Hepatocyte (in vitro differentiated cells): Measurements from ENCODE around the gene POMGNT2. TPM values are rescaled to one million over a fixed set of nuclear protein-coding genes. Genes with fewer than 3 reads are reported as not detected.
A peak's percentile ranks its signal among the peaks of the same experiment; 100 is the strongest.

ENCODE experiments used
- DNase-seq: peaks from one replicate; pipeline ENCODE4 v3.0.0-alpha.2; 2016; ENCODE audit warnings: low spot score
- H2AFZ ChIP-seq: fragments of 200-600 bp; sonication (generic); 2 replicates; pipeline ENCODE4 v1.6.0; 2016; ENCODE audit warnings: antibody characterized with exemption, mild to moderate bottlenecking
- H3K27ac ChIP-seq: fragments of 200-600 bp; sonication (generic); 2 replicates; pipeline ENCODE4 v1.5.1; 2016; ENCODE audit warnings: mild to moderate bottlenecking
- H3K27me3 ChIP-seq: fragments of 200-600 bp; sonication (generic); 2 replicates; pipeline ENCODE4 v1.6.1; 2016
- H3K36me3 ChIP-seq: fragments of 200-600 bp; sonication (generic); replicated peaks from 2 replicates; pipeline ENCODE4 v1.5.1; 2016; ENCODE audit warnings: low read depth; ENCODE audit not compliant: insufficient read depth
- H3K4me1 ChIP-seq: fragments of 200-600 bp; sonication (generic); 2 replicates; pipeline ENCODE4 v1.5.1; 2016; ENCODE audit warnings: mild to moderate bottlenecking, moderate library complexity; ENCODE audit not compliant: insufficient read depth
- H3K4me2 ChIP-seq: fragments of 200-600 bp; sonication (generic); 2 replicates; pipeline ENCODE4 v1.6.0; 2016
- H3K4me3 ChIP-seq: fragments of 200-600 bp; sonication (generic); 2 replicates; pipeline ENCODE4 v1.5.1; 2016; ENCODE audit warnings: mild to moderate bottlenecking
- H3K79me2 ChIP-seq: fragments of 200-600 bp; sonication (generic); 2 replicates; pipeline ENCODE4 v1.6.0; 2017; ENCODE audit warnings: mild to moderate bottlenecking
- H3K9me2 ChIP-seq: fragments of 200-600 bp; sonication (generic); replicated peaks from 2 replicates; pipeline ENCODE4 v1.6.0; 2017; ENCODE audit warnings: mild to moderate bottlenecking; ENCODE audit not compliant: insufficient read depth
- H3K9me3 ChIP-seq: fragments of 200-600 bp; sonication (generic); 2 replicates; pipeline ENCODE4 v1.5.1; 2016; ENCODE audit warnings: low read depth, mild to moderate bottlenecking
- H4K20me1 ChIP-seq: fragments of 200-600 bp; sonication (generic); 2 replicates; pipeline ENCODE4 v1.6.0; 2016; ENCODE audit warnings: mild to moderate bottlenecking; ENCODE audit not compliant: insufficient read depth, poor library complexity, severe bottlenecking
- CTCF ChIP-seq: fragments of 200-600 bp; sonication (generic); IDR thresholded peaks from 2 replicates; pipeline ENCODE4 v1.5.1; 2016; ENCODE audit warnings: antibody characterized with exemption, mild to moderate bottlenecking; ENCODE audit not compliant: poor library complexity
- EZH2 ChIP-seq: fragments of 200-600 bp; sonication (generic); IDR thresholded peaks from 2 replicates; pipeline ENCODE4 v1.6.1; 2016; ENCODE audit warnings: antibody characterized with exemption, mild to moderate bottlenecking, borderline replicate concordance
- EZH2phosphoT487 ChIP-seq: fragments of 200-600 bp; sonication (generic); IDR thresholded peaks from one replicate; pipeline ENCODE4 v1.6.1; 2018; ENCODE audit warnings: antibody characterized with exemption, mild to moderate bottlenecking, low read depth, moderate library complexity; ENCODE audit not compliant: unreplicated experiment, severe bottlenecking
- WGBS: methylation state at CpG from one replicate; pipeline ENCODE4 v1.1.6; 2016; ENCODE audit warnings: low lambda C conversion rate; ENCODE audit errors: missing lambda C conversion rate; 5-methylcytosine and 5-hydroxymethylcytosine counted together
- polyA plus RNA-seq: library from polyadenylated mRNA; unstranded; fragments of >200 nt; fragmentation: Nextera tagmentation; extraction: Ambion mirVana; gene quantifications from 2 replicates; pipeline ENCODE4 v1.2.1, GENCODE V29; 2016
- total RNA-seq: library from RNA; depleted of rRNA; stranded (reverse); fragments of >200 nt; gene quantifications from 2 replicates; pipeline ENCODE4 v1.2.3, GENCODE V29; 2014

Gene POMGNT2
- total and polyA plus RNA-seq, 2 experiments from 2014 or later: 27.6 to 45.6 TPM

DNA sequence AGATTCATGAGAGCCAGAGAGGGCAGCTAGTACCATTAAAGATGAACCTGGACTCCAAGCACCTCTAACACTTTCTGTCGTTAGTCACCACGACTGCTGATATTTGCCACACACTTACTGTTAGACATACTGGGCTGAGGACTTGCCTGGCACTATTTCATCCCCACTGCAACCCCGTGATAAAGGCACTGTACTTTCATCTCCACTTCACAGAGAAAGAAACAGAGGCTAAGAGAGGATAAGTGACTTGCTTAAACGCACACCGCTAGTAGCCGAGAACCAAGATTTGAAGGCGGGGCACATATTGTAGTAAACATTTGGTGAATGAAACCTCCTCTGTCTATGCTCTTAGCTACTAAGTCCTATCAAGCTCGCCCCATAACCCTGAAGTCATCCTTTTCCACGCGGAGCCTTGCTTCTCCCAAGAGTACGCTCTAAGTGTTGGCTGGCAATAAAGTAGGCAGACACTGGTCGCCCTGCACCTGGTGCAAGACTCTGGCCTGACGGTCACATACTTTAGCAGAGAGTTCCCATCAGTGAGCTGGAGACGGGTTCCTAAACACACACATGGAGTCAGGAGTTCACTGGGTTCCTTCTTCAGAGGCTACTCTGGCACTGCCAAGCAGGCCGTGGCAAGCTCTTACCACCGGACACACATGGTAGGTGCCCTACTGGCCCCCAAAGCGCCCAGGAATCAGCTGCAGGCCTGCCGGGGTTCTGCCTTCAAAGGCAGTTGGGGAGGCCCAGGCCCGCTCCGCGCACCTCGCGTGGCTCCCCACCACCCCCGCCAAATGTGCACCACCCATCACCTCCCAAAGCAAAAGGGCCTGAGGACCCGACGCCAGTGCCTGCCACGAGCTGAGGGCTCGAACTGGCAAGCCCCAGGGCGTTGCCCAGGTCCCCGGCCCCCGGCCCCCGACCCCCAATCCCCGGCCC lies 951 bp downstream of the POMGNT2 start:
- TF ChIP-seq EZH2phosphoT487: no peak
- no peak for TF ChIP-seq EZH2
- no peak for TF ChIP-seq CTCF
- Histone ChIP-seq H3K9me2 (no peaks in the 10 kb centered on the region), H3K27ac (no peak overlapping the region), H4K20me1 (no peaks in the 10 kb centered on the region), H3K4me1 (peaks cover 10% of the 10 kb centered on the region), H3K79me2 (peaks cover 27% of the 10 kb centered on the region), H3K27me3 (no peaks in the 10 kb centered on the region), H3K4me3 (peak overlapping the region; percentile 53), H3K4me2 (peak overlapping the region; percentile 83), H3K9me3 (no peaks in the 10 kb centered on the region), H2AFZ (peak overlapping the region; percentile 92), H3K36me3 (no peaks in the 10 kb centered on the region)
- no peak for DNase-seq
- 71% methylated on average over 18 of the region's 33 CpGs for WGBS

GRCh38 chr3:43104039-43104438 lies 1.8 kb downstream of the POMGNT2 start:
- no peak for TF ChIP-seq EZH2
- TF ChIP-seq CTCF: no peak
- TF ChIP-seq EZH2phosphoT487: no peak
- no peaks in the 10 kb centered on the region for H3K9me3 ChIP-seq
- no peaks in the 10 kb centered on the region for H3K36me3 ChIP-seq
- 73% methylated on average over 3 of the region's 3 CpGs for WGBS
- no peak overlapping the region for H3K4me3 ChIP-seq
- H3K9me2 ChIP-seq: no peaks in the 10 kb centered on the region
- H2AFZ ChIP-seq: no peak overlapping the region
- no peaks in the 10 kb centered on the region for H3K27me3 ChIP-seq
- H3K79me2 ChIP-seq: peaks cover 34% of the 10 kb centered on the region
- peak overlapping the region; percentile 83 for H3K4me2 ChIP-seq
- no peak overlapping the region for H3K27ac ChIP-seq
- H3K4me1 ChIP-seq: peaks cover 10% of the 10 kb centered on the region
- H4K20me1 ChIP-seq: no peaks in the 10 kb centered on the region
- DNase-seq: no peak

DNA sequence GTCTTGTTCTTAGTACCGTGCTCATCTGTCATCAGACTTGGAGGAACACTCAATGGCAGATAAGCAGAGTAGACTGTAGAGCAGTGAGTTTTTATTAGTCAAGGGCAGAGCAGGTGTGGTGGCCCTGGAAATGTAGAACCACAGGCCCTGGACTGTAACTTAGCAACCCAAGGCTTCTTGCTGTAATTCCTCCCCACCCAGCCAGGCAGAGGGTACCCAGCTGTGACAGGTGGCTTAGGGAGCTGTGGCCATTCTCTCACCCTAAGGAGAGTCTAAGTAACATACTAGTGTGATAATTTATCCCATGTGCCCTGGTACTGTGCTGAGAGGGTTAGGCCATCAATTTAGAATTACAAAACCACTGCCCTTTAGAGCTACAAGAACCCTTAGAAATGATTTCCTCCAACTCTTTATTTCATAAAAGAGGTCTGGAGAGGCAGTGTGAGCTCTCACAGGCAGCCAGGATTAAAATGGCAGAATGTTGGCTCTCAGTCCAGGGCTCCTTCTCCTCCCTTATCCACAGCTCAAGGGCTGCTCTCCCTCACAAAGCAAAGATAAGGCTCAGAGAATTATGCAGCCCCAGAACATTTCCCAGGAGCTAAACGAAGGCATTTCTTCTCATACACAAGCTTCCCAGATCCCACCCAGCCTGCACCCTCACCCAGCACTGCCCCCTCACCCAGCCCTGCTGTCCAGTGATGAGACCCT lies 3.0 kb downstream of the POMGNT2 start:
- peak; percentile 45 for DNase-seq
- Histone ChIP-seq H3K36me3 (no peaks in the 10 kb centered on the region), H3K4me1 (peaks cover 10% of the 10 kb centered on the region), H3K27me3 (no peaks in the 10 kb centered on the region), H2AFZ (no peak overlapping the region), H3K4me2 (peak overlapping the region; percentile 57), H3K79me2 (peaks cover 34% of the 10 kb centered on the region), H3K9me2 (no peaks in the 10 kb centered on the region), H3K9me3 (no peaks in the 10 kb centered on the region), H4K20me1 (no peaks in the 10 kb centered on the region), H3K27ac (no peak overlapping the region), H3K4me3 (no peak overlapping the region)
- TF ChIP-seq EZH2phosphoT487 (no peak), CTCF (no peak), EZH2 (no peak)
- 60% methylated on average over 2 of the region's 2 CpGs for WGBS
